H9 (cell line): Measurements from ENCODE around the gene SDK2. TPM values are rescaled to one million over a fixed set of nuclear protein-coding genes. Genes with fewer than 3 reads are reported as not detected.

Source experiments
- DNase-seq: peaks from one replicate; pipeline ENCODE4 v3.0.0-alpha.2; 2017
- H2AFZ ChIP-seq: one replicate; pipeline ENCODE4 v1.6.1; 2013; ENCODE audit warnings: mild to moderate bottlenecking, low read length, control low read depth, moderate library complexity
- H2AK5ac ChIP-seq: 2 replicates; pipeline ENCODE4 v1.6.1; 2013; ENCODE audit warnings: low read length, control low read depth, mixed read lengths; ENCODE audit not compliant: insufficient read length
- H2BK120ac ChIP-seq: one replicate; pipeline ENCODE4 v1.6.1; 2013; ENCODE audit warnings: low read depth, mild to moderate bottlenecking, low read length, control low read depth, inconsistent platforms; ENCODE audit not compliant: poor library complexity, severe bottlenecking
- H2BK12ac ChIP-seq: 2 replicates; pipeline ENCODE4 v1.6.1; 2013; ENCODE audit warnings: low read length, control low read depth, mixed read lengths, low read depth; ENCODE audit not compliant: insufficient read length
- H2BK15ac ChIP-seq: 2 replicates; pipeline ENCODE4 v1.6.1; 2013; ENCODE audit warnings: low read depth, low read length, control low read depth
- H2BK20ac ChIP-seq: one replicate; pipeline ENCODE4 v1.6.1; 2013; ENCODE audit warnings: low read depth, mild to moderate bottlenecking, low read length, control low read depth, inconsistent platforms; ENCODE audit not compliant: poor library complexity, severe bottlenecking
- H2BK5ac ChIP-seq: 2 replicates; pipeline ENCODE4 v1.6.1; 2013; ENCODE audit warnings: low read length, control low read depth, mixed read lengths; ENCODE audit not compliant: insufficient read length
- H3K14ac ChIP-seq: 2 replicates; pipeline ENCODE4 v1.6.1; 2013; ENCODE audit warnings: low read length, control low read depth; ENCODE audit not compliant: insufficient read depth
- H3K18ac ChIP-seq: 2 replicates; pipeline ENCODE4 v1.6.1; 2013; ENCODE audit warnings: low read depth, mild to moderate bottlenecking, mixed read lengths, low read length, control low read depth; ENCODE audit not compliant: insufficient read length
- H3K23ac ChIP-seq: 2 replicates; pipeline ENCODE4 v1.6.1; 2013; ENCODE audit warnings: low read length, control low read depth, mixed read lengths, low read depth; ENCODE audit not compliant: insufficient read length
- H3K23me2 ChIP-seq: 2 replicates; pipeline ENCODE4 v1.6.1; 2013; ENCODE audit warnings: low read depth, mild to moderate bottlenecking, mixed read lengths, low read length, control low read depth; ENCODE audit not compliant: insufficient read length, poor library complexity, severe bottlenecking
- H3K27ac ChIP-seq: 2 replicates; pipeline ENCODE4 v1.5.1; 2013; ENCODE audit warnings: low read length, control low read depth, mixed read lengths, low read depth; ENCODE audit not compliant: insufficient read length
- H3K27me3 ChIP-seq: 2 replicates; pipeline ENCODE4 v1.6.1; 2013; ENCODE audit warnings: low read length, control low read depth, inconsistent platforms; ENCODE audit not compliant: insufficient read depth
- H3K4ac ChIP-seq: 2 replicates; pipeline ENCODE4 v1.6.1; 2013; ENCODE audit warnings: low read depth, mild to moderate bottlenecking, control low read depth, inconsistent platforms, low read length, moderate library complexity
- H3K4me1 ChIP-seq: 2 replicates; pipeline ENCODE4 v1.6.1; 2013; ENCODE audit warnings: low read length, control low read depth, inconsistent platforms; ENCODE audit not compliant: insufficient read depth
- H3K4me2 ChIP-seq: 2 replicates; pipeline ENCODE4 v1.6.1; 2013; ENCODE audit warnings: low read length, control low read depth, mixed read lengths; ENCODE audit not compliant: insufficient read length, insufficient read depth
- H3K56ac ChIP-seq: 2 replicates; pipeline ENCODE4 v1.6.1; 2013; ENCODE audit warnings: low read depth, mild to moderate bottlenecking, mixed read lengths, low read length, control low read depth; ENCODE audit not compliant: insufficient read length
- H3K79me1 ChIP-seq: 2 replicates; pipeline ENCODE4 v1.6.1; 2013; ENCODE audit warnings: low read depth, mild to moderate bottlenecking, moderate library complexity, low read length, control low read depth, inconsistent platforms; ENCODE audit not compliant: insufficient read depth, poor library complexity, severe bottlenecking
- H3K79me2 ChIP-seq: 2 replicates; pipeline ENCODE4 v1.6.1; 2013; ENCODE audit warnings: low read length, control low read depth, inconsistent platforms; ENCODE audit not compliant: insufficient read depth
- H3K9ac ChIP-seq: 2 replicates; pipeline ENCODE4 v1.6.1; 2013; ENCODE audit warnings: low read length, control low read depth, mixed read lengths; ENCODE audit not compliant: insufficient read length; ENCODE audit errors: extremely low read depth
- H3K9me3 ChIP-seq: one replicate; pipeline ENCODE4 v1.6.1; 2013; ENCODE audit warnings: low read depth, low read length, inconsistent platforms; ENCODE audit not compliant: control insufficient read depth
- H3T11ph ChIP-seq: one replicate; pipeline ENCODE4 v1.6.1; 2013; ENCODE audit warnings: mild to moderate bottlenecking, low read length, control low read depth, inconsistent platforms
- H4K20me1 ChIP-seq: one replicate; pipeline ENCODE4 v1.6.1; 2013; ENCODE audit not compliant: control insufficient read depth, insufficient read length, insufficient read depth
- H4K5ac ChIP-seq: 2 replicates; pipeline ENCODE4 v1.6.1; 2013; ENCODE audit warnings: low read depth, mild to moderate bottlenecking, mixed read lengths, low read length, control low read depth; ENCODE audit not compliant: insufficient read length
- H4K8ac ChIP-seq: replicated peaks from 2 replicates; pipeline ENCODE4 v1.6.1; 2013; ENCODE audit warnings: low read length, control low read depth, mixed read lengths, low read depth; ENCODE audit not compliant: insufficient read length
- H4K91ac ChIP-seq: 2 replicates; pipeline ENCODE4 v1.6.1; 2013; ENCODE audit warnings: low read depth, mild to moderate bottlenecking, moderate library complexity, mixed read lengths, low read length, control low read depth; ENCODE audit not compliant: insufficient read length
- H3K27ac Mint-ChIP-seq, 3 experiments: 2 replicates in 2 of 3; 3 replicates in 1 of 3; pipeline ENCODE4 v1.8.0; 2020 to 2021; ENCODE audit warnings: mixed read lengths in 3 of 3, mild to moderate bottlenecking in 1 of 3, moderate library complexity in 1 of 3
- H3K27me3 Mint-ChIP-seq: 2 replicates; pipeline ENCODE4 v1.8.0; 2021; ENCODE audit warnings: low read depth, mild to moderate bottlenecking, moderate library complexity, mixed read lengths
- H3K36me3 Mint-ChIP-seq, 3 experiments: 2 replicates in 2 of 3; 3 replicates in 1 of 3; pipeline ENCODE4 v1.8.0; 2020 to 2021; ENCODE audit warnings: low read depth in 3 of 3, mixed read lengths in 3 of 3; ENCODE audit not compliant: insufficient read depth in 1 of 3
- H3K4me1 Mint-ChIP-seq, 2 experiments: 2 replicates each; pipeline ENCODE4 v1.8.0; 2020; ENCODE audit warnings: mixed read lengths in 2 of 2
- H3K4me3 Mint-ChIP-seq, 2 experiments: 2 replicates in 1 of 2; 3 replicates in 1 of 2; pipeline ENCODE4 v1.8.0; 2020 to 2021; ENCODE audit warnings: mild to moderate bottlenecking in 2 of 2, mixed read lengths in 2 of 2, moderate library complexity in 1 of 2
- H3K9me3 Mint-ChIP-seq, 2 experiments: 2 replicates in 1 of 2; 3 replicates in 1 of 2; pipeline ENCODE4 v1.8.0; 2020; ENCODE audit warnings: mild to moderate bottlenecking in 2 of 2, mixed read lengths in 2 of 2, moderate library complexity in 1 of 2
- WGBS: extraction: QIAGEN DNeasy Blood & Tissue Kit; methylation state at CpG from one replicate; pipeline ENCODE4 v1.1.7; 2013; ENCODE audit warnings: missing lambda C conversion rate, low lambda C conversion rate, mixed read lengths; ENCODE audit not compliant: insufficient read length; ENCODE audit errors: extremely low coverage; 5-methylcytosine and 5-hydroxymethylcytosine counted together
- total RNA-seq: library from RNA; stranded (reverse); gene quantifications from 2 replicates; pipeline ENCODE4 v1.2.1, GENCODE V29; 2021
- TF ChIP-seq, protein P1 (sequence below): fragments of 200-600 bp; sonication (generic); conservative IDR thresholded peaks from 3 replicates; pipeline ENCODE4 v1.8.0; 2021; ENCODE audit warnings: antibody characterized with exemption, mild to moderate bottlenecking

Gene SDK2
- total RNA-seq, 1 experiment from 2014 or later = 9.1 TPM

DNA sequence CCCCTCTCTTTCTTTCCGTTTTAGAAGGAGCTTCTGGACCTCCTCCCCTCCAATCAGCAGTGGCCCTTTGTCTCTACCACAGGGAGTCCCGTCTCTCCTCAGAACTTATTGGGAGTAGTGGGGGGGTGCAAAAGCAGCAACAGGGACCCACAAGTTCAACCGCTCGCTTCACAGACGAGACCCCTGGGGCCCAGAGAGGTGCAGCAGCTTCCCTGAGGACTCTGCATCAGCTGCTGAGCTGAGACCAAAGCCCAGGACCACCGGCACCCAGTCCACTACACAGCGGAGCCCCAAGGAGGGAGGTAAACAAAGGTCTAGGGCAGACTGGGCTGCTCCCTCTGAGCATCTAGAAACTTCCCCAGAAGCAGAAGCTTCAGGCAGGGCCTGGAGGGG is 123.9 kb downstream of the SDK2 start:
- Histone ChIP-seq H3K9me3 (no peaks in the 10 kb centered on the region), H3K14ac (no peak overlapping the region; the same call in 1 of the 2 replicates), H3K79me2 (no peaks in the 10 kb centered on the region), H2AFZ (no peak overlapping the region), H2AK5ac (no peak overlapping the region), H3K9ac (no peak overlapping the region), H3K4me2 (no peak overlapping the region), H3K56ac (no peak overlapping the region), H2BK20ac (no peak overlapping the region), H2BK15ac (no peak overlapping the region), H3K27ac (no peak overlapping the region), H3T11ph (no peak overlapping the region), H4K91ac (no peak overlapping the region), H2BK5ac (no peak overlapping the region), H3K23ac (no peak overlapping the region), H3K4ac (no peak overlapping the region), H3K18ac (no peak overlapping the region), H3K23me2 (no peaks in the 10 kb centered on the region), H4K5ac (no peak overlapping the region), H4K20me1 (no peaks in the 10 kb centered on the region), H3K79me1 (no peaks in the 10 kb centered on the region), H4K8ac (no peak overlapping the region), H2BK12ac (no peak overlapping the region), H3K27me3 (no peaks in the 10 kb centered on the region), H2BK120ac (no peak overlapping the region), H3K4me1 (no peaks in the 10 kb centered on the region)
- TF ChIP-seq, protein P1, sequence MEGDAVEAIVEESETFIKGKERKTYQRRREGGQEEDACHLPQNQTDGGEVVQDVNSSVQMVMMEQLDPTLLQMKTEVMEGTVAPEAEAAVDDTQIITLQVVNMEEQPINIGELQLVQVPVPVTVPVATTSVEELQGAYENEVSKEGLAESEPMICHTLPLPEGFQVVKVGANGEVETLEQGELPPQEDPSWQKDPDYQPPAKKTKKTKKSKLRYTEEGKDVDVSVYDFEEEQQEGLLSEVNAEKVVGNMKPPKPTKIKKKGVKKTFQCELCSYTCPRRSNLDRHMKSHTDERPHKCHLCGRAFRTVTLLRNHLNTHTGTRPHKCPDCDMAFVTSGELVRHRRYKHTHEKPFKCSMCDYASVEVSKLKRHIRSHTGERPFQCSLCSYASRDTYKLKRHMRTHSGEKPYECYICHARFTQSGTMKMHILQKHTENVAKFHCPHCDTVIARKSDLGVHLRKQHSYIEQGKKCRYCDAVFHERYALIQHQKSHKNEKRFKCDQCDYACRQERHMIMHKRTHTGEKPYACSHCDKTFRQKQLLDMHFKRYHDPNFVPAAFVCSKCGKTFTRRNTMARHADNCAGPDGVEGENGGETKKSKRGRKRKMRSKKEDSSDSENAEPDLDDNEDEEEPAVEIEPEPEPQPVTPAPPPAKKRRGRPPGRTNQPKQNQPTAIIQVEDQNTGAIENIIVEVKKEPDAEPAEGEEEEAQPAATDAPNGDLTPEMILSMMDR = no peak
- Mint-ChIP-seq H3K27me3 (peaks cover 2% of the 10 kb centered on the region; the same call in 1 of the 2 replicates), H3K36me3 (no peaks in the 10 kb centered on the region; a peak in 1 of 7 replicates), H3K4me3 (no peak overlapping the region), H3K9me3 (no peaks in the 10 kb centered on the region), H3K4me1 (peaks cover 21 to 40% of the 10 kb centered on the region in 2 experiments), H3K27ac (no peak overlapping the region; a peak in 1 of 7 replicates)
- DNase-seq = no peak
- WGBS = no CpG with 5 or more reads among the region's 7 CpGs
